HepG2 (cell line): ENCODE results near the gene JPH4. TPM values are rescaled to one million over a fixed set of nuclear protein-coding genes. Genes with fewer than 3 reads are reported as not detected.
A peak's percentile ranks its signal among the peaks of the same experiment; 100 is the strongest.

Experiments
- BRD4 ChIP-seq: sonication (generic); formaldehyde crosslinking; IDR thresholded peaks from 2 replicates; pipeline ENCODE4 v1.4.0; 2020; ENCODE audit warnings: missing genetic modification reagents
- FOXJ3 ChIP-seq: sonication (generic); formaldehyde crosslinking; IDR thresholded peaks from 2 replicates; pipeline ENCODE4 v1.4.0; 2020; ENCODE audit warnings: missing genetic modification reagents, mild to moderate bottlenecking, borderline replicate concordance
- KLF11 ChIP-seq: IDR thresholded peaks from 2 replicates; pipeline ENCODE4 v1.6.1; 2016; ENCODE audit warnings: missing compliant biosample characterization
- MTERF4 ChIP-seq: sonication (generic); formaldehyde crosslinking; IDR thresholded peaks from 2 replicates; pipeline ENCODE4 v1.8.0; 2023; ENCODE audit warnings: mild to moderate bottlenecking, missing genetic modification reagents
- PCBP2 ChIP-seq: fragments of 200-400 bp; formaldehyde crosslinking; optimal IDR thresholded peaks from 2 replicates; pipeline ENCODE3; 2018; ENCODE audit warnings: low read length, low read depth; ENCODE audit not compliant: poor library complexity, severe bottlenecking
- RAD21 ChIP-seq: fragments of 450-650 bp; formaldehyde crosslinking; IDR thresholded peaks from 2 replicates; pipeline ENCODE4 v1.5.0; 2020; ENCODE audit warnings: mild to moderate bottlenecking
- SAFB2 ChIP-seq: sonication (generic); formaldehyde crosslinking; IDR thresholded peaks from 2 replicates; pipeline ENCODE4 v1.5.1; 2020; ENCODE audit warnings: missing genetic modification reagents, low read depth, mild to moderate bottlenecking, borderline replicate concordance
- SMARCE1 ChIP-seq: fragments of 450-650 bp; IDR thresholded peaks from 2 replicates; pipeline ENCODE4 v1.6.1; 2017; ENCODE audit warnings: borderline replicate concordance
- SNAPC4 ChIP-seq: sonication (generic); formaldehyde crosslinking; IDR thresholded peaks from 2 replicates; pipeline ENCODE4 v1.4.0; 2020; ENCODE audit warnings: mild to moderate bottlenecking, missing genetic modification reagents
- THAP11 ChIP-seq: IDR thresholded peaks from 2 replicates; pipeline ENCODE4 v1.6.1; 2016; ENCODE audit warnings: missing biosample characterization, missing genetic modification reagents
- TP53 ChIP-seq: sonication (generic); formaldehyde crosslinking; conservative IDR thresholded peaks from 2 replicates; pipeline ENCODE4 v1.4.0; 2020; ENCODE audit warnings: missing genetic modification reagents
- XRCC5 ChIP-seq: fragments of 200-400 bp; formaldehyde crosslinking; optimal IDR thresholded peaks from 2 replicates; pipeline ENCODE3; 2017; ENCODE audit warnings: mild to moderate bottlenecking, low read length
- ZBTB34 ChIP-seq: sonication (generic); formaldehyde crosslinking; IDR thresholded peaks from 2 replicates; pipeline ENCODE4 v1.8.0; 2022; ENCODE audit warnings: mild to moderate bottlenecking, missing genetic modification reagents
- ZFP91 ChIP-seq: sonication (generic); formaldehyde crosslinking; IDR thresholded peaks from 2 replicates; pipeline ENCODE4 v1.9.0; 2022; ENCODE audit warnings: missing genetic modification reagents, mild to moderate bottlenecking, borderline replicate concordance
- ZGPAT ChIP-seq: IDR thresholded peaks from 2 replicates; pipeline ENCODE4 v1.6.1; 2016; ENCODE audit warnings: mild to moderate bottlenecking
- ZNF225 ChIP-seq: sonication (generic); formaldehyde crosslinking; IDR thresholded peaks from 2 replicates; pipeline ENCODE4 v1.4.0; 2020; ENCODE audit warnings: mild to moderate bottlenecking, missing genetic modification reagents
- ZNF547 ChIP-seq: sonication (generic); formaldehyde crosslinking; IDR thresholded peaks from 2 replicates; pipeline ENCODE4 v1.5.1; 2020; ENCODE audit warnings: mild to moderate bottlenecking, missing genetic modification reagents
- ZNF589 ChIP-seq: sonication (generic); formaldehyde crosslinking; conservative IDR thresholded peaks from 2 replicates; pipeline ENCODE4 v1.8.0; 2022; ENCODE audit warnings: mild to moderate bottlenecking, moderate library complexity, missing genetic modification reagents
- ZSCAN21 ChIP-seq: sonication (generic); formaldehyde crosslinking; IDR thresholded peaks from 2 replicates; pipeline ENCODE4 v1.8.0; 2022; ENCODE audit warnings: mild to moderate bottlenecking, missing genetic modification reagents, moderate library complexity, borderline replicate concordance
- polyA plus RNA-seq, 8 experiments: library from polyadenylated mRNA; depleted of rRNA in 3 of 8; stranded (reverse) in 7 of 8; unstranded in 1 of 8; fragments of >200 nt; fragmentation: Illumina TruSeq in 4 of 8; extraction: Trizol in 4 of 8; gene quantifications; 2 replicates each; pipeline versions ENCODE4 v1.2.1 to v1.2.3, GENCODE V29; 2011 to 2016; ENCODE audit warnings: low read depth in 4 of 8, missing spikeins in 1 of 8, mixed read lengths in 1 of 8; ENCODE audit not compliant: insufficient read depth in 1 of 8
- total RNA-seq, 5 experiments: library from RNA; depleted of rRNA; stranded (reverse); fragments of >200 nt; fragmentation: Illumina TruSeq; extraction: Trizol; gene quantifications; 2 replicates each; pipeline ENCODE4 v1.2.3, GENCODE V29; 2016; ENCODE audit warnings: low read depth in 1 of 5

The JPH4 gene
- total and polyA plus RNA-seq, 2 of the 13 experiments (the other 11 are each of a cell fraction or from before 2014, with no cell fraction given) = 0.08 to 0.22 TPM

- TF ChIP-seq SNAPC4 = peak; percentile 71; the same call in 1 of the 2 replicates
- peak; percentile 86 for TF ChIP-seq PCBP2
- TF ChIP-seq ZNF589 (CRISPR knock-in tag) = no peak
- TF ChIP-seq ZNF225 (CRISPR knock-in tag) = peak; percentile 42; the same call in 1 of the 2 replicates
- no peak for TF ChIP-seq FOXJ3
- peak; percentile 17; the same call in 1 of the 2 replicates for TF ChIP-seq ZSCAN21 (CRISPR knock-in tag)
- TF ChIP-seq SMARCE1 = no peak
- no peak for TF ChIP-seq ZGPAT (CRISPR knock-in tag)
- 0 out of 2 replicates have a peak, but pooled peaks have one; percentile 39 for TF ChIP-seq BRD4 (CRISPR knock-in tag)
- TF ChIP-seq ZBTB34 = no peak
- no peak for TF ChIP-seq RAD21 (CRISPR knock-in tag)
- TF ChIP-seq SAFB2 (CRISPR knock-in tag) = 0 out of 2 replicates have a peak, but pooled peaks have one; percentile 28
- TF ChIP-seq THAP11 = no peak
- no peak for TF ChIP-seq TP53 (CRISPR knock-in tag)
- no peak for TF ChIP-seq ZNF547
- no peak for TF ChIP-seq ZFP91
- no peak for TF ChIP-seq MTERF4 (CRISPR knock-in tag)
- no peak for TF ChIP-seq XRCC5
- TF ChIP-seq KLF11 (CRISPR knock-in tag) = no peak
These were observed 1.7 kb upstream of the JPH4 start (continued) for GRCh38 chr14:23580152-23580926.
